ENCODE measurements around the gene PLPP3. TPM values are rescaled to one million over a fixed set of nuclear protein-coding genes. Genes with fewer than 3 reads are reported as not detected.

The PLPP3 gene
- total and polyA plus RNA-seq, 2 of the 8 experiments (the other 6 are each of a cell fraction or from before 2014, with no cell fraction given), result 33.2 to 42.0 TPM

GRCh38 chr1:56541408-56541807, 38.0 kb downstream of the PLPP3 start:
- Histone ChIP-seq H3K23me2 (ENCODE audit: low read depth, low read length) (no peaks in the 10 kb centered on the region), H4K20me1 (replicated peaks in 1 of 2; ENCODE audit: control insufficient read depth in 1 of 2, insufficient read depth in 2 of 2, low read length in 2 of 2) (no peaks in the 10 kb centered on the region), H2BK15ac (ENCODE audit: low read length) (no peak overlapping the region), H3K27me3 (replicated peaks in 1 of 4; ENCODE audit: control insufficient read depth in 3 of 4, extremely low read depth in 1 of 4, insufficient read depth in 3 of 4, low read length in 3 of 4) (no peaks in the 10 kb centered on the region), H4K91ac (replicated peaks; ENCODE audit: insufficient read length, low read length) (peak overlapping the region; percentile 52), H3K18ac (ENCODE audit: extremely low read depth, low read length) (peak overlapping the region; percentile 21; the same call in 1 of the 2 replicates), H3K4ac (replicated peaks; ENCODE audit: insufficient read length, low read depth, low read length) (no peak overlapping the region), H4K8ac (ENCODE audit: extremely low read depth, insufficient read depth, low read length) (no peak overlapping the region), H3K4me3 (ENCODE audit: extremely low read depth in 1 of 4, insufficient read depth in 2 of 4, low read depth in 3 of 4, low read length in 4 of 4) (no peak overlapping the region), H3K36me3 (ENCODE audit: control insufficient read depth in 2 of 4, insufficient read depth in 4 of 4, low read length in 3 of 4) (peaks cover 0 to 16% (median 6%) of the 10 kb centered on the region in 4 experiments; a peak in 4 of 8 replicates), H2BK120ac (replicated peaks; ENCODE audit: low read depth, low read length) (no peak overlapping the region), H2BK12ac (ENCODE audit: low read depth, low read length) (no peak overlapping the region; the same call in 1 of the 2 replicates), H3K9ac (replicated peaks in 1 of 4; ENCODE audit: extremely low read depth in 1 of 4, low read depth in 3 of 4, low read length in 3 of 4) (no peak overlapping the region), H3K56ac (replicated peaks; ENCODE audit: insufficient read length, low read depth, low read length) (no peak overlapping the region), H2AFZ (ENCODE audit: low read length) (no peak overlapping the region), H3K9me3 (ENCODE audit: insufficient read depth in 2 of 2, low read depth in 1 of 2, low read length in 1 of 2) (no peaks in the 10 kb centered on the region), H3K14ac (ENCODE audit: insufficient read length) (no peak overlapping the region), H3K4me2 (ENCODE audit: insufficient read depth in 1 of 2, low read depth in 2 of 2, low read length in 2 of 2) (no peak overlapping the region), H3K4me1 (replicated peaks in 1 of 4; ENCODE audit: control insufficient read depth in 3 of 4, insufficient read depth in 4 of 4, low read length in 3 of 4) (peaks cover 10 to 46% (median 33%) of the 10 kb centered on the region in 4 experiments), H4K5ac (ENCODE audit: insufficient read length, low read depth, low read length) (no peak overlapping the region), H2BK5ac (ENCODE audit: low read depth, low read length) (no peak overlapping the region), H3K79me1 (ENCODE audit: low read depth, low read length) (peaks cover 6% of the 10 kb centered on the region), H3K27ac (ENCODE audit: low read depth, low read length) (no peak overlapping the region), H2AK5ac (ENCODE audit: low read depth, low read length) (no peak overlapping the region), H3K79me2 (ENCODE audit: control insufficient read depth in 1 of 2, insufficient read depth in 2 of 2, low read length in 2 of 2) (peaks cover 26 to 86% of the 10 kb centered on the region in 2 experiments; a peak in 3 of 4 replicates), H3K23ac (ENCODE audit: insufficient read length) (no peak overlapping the region), H2BK20ac (ENCODE audit: low read length) (no peak overlapping the region)
- no peak for FAIRE-seq
- TF ChIP-seq GTF2F1 (IDR thresholded peaks at IDR 0.05; ENCODE audit: borderline replicate concordance, low read depth, low read length) (no peak), ZNF274 (IDR thresholded peaks at IDR 0.05; ENCODE audit: borderline replicate concordance, extremely low read depth, low read length) (no peak), SIRT6 (IDR thresholded peaks at IDR 0.05; ENCODE audit: low read length) (no peak), EZH2 (IDR thresholded peaks at IDR 0.05; ENCODE audit: low read depth, low read length, severe bottlenecking) (no peak), NRF1 (IDR thresholded peaks at IDR 0.05; ENCODE audit: low read depth, low read length) (no peak), JUN (IDR thresholded peaks at IDR 0.05; ENCODE audit: low read depth, low read length) (no peak), TAF1 (IDR thresholded peaks at IDR 0.05; ENCODE audit: low read depth, low read length) (no peak), GABPA (IDR thresholded peaks at IDR 0.05; ENCODE audit: borderline replicate concordance, insufficient read depth, low read length) (no peak), RFX5 (IDR thresholded peaks at IDR 0.05; ENCODE audit: borderline replicate concordance, low read depth, low read length) (no peak), POU5F1 (IDR thresholded peaks at IDR 0.05; ENCODE audit: low read depth, low read length) (no peak), CHD2 (IDR thresholded peaks at IDR 0.05; ENCODE audit: low read length) (no peak)
- TF ChIP-seq, protein P1, sequence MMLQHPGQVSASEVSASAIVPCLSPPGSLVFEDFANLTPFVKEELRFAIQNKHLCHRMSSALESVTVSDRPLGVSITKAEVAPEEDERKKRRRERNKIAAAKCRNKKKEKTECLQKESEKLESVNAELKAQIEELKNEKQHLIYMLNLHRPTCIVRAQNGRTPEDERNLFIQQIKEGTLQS (IDR thresholded peaks at IDR 0.05; ENCODE audit: insufficient read depth, low read depth, low read length), result no peak
- DNase-seq (ENCODE audit: low read depth in 1 of 2, low spot score in 2 of 2), result no peak
- POLR2A ChIA-PET (ENCODE audit: partially characterized antibody), result interaction anchor here (3.4 kb wide), 1 partner anchor 9 kb away, joined by 11 read pairs; no protein-coding TSS in a partner anchor
- CTCF ChIA-PET (ENCODE audit: partially characterized antibody), result no interaction called here
- 88% methylated on average over 1 of the region's 1 CpG; no CpG with 5 or more reads in 1 of the 2 experiments for WGBS, 2 experiments (ENCODE audit: extremely low coverage in 1 of 2, insufficient coverage in 1 of 2, insufficient read length in 1 of 2, insufficient replicate concordance in 2 of 2, low coverage in 1 of 2, low lambda C conversion rate in 2 of 2, missing lambda C conversion rate in 1 of 2)

Data from H1 (cell line).